GM19035 (cell line): ENCODE results near the gene SAT1.
A peak's percentile ranks its signal among the peaks of the same experiment; 100 is the strongest.
"Not testable (repeated sequence)": the region's sequence is repeated elsewhere in the genome, so short reads cannot be mapped to it uniquely, and the experiment has no call there.

ENCODE experiments used
- ATAC-seq: cut with Tn5 transposase; IDR thresholded peaks from one replicate; pipeline ENCODE4 v1.9.1; 2021; ENCODE audit not compliant: unreplicated experiment

Gene SAT1

DNA sequence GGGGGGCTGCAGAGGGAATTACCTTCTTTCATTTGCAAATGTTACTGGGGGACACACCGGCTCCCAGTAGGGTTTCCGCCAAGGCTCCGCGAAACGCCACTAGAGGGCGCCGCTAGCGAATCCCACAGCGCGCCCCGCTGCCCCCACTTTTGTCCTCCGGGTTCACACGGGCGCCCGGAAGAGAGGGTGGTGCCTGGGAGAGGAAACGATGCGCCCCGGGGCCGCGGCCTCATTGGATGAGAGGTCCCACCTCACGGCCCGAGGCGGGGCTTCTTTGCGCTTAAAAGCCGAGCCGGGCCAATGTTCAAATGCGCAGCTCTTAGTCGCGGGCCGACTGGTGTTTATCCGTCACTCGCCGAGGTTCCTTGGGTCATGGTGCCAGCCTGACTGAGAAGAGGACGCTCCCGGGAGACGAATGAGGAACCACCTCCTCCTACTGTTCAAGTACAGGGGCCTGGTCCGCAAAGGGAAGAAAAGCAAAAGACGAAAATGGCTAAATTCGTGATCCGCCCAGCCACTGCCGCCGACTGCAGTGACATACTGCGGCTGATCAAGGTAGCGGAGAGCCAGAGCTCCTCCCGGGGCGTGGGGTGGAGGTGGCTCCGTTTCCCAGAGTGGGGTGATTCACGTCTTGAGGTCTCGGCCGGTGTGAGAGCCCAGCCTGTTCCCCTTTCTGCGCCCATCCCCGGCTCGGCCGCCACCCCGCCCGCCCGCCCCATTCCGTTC lies at the start of gene SAT1:
Gene SAT1 (plus strand): TSS at position 311 of the 726 bp plus-strand sequence. CDS start 179 bp downstream, at position 490.
- ATAC-seq = peak; percentile 86

DNA sequence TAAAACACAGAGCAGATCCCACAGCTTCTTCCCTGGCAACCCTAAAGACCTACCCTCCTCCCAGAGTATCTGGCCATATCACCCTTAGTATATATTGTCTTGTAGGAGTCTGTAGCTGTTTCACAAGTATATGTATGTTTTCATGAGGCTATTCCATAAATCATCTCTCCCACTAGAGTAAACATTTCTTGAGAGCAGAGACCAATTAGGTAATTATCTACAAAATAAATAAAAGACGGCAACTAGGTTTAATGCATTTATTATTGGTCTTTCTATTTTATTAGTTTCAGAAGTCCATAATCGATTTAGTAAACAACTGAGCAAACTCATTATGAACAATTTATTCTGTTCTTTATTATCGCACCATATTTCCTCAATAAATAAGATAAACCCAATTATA lies 46.9 kb upstream of the SAT1 start:
- ATAC-seq = no peak

DNA sequence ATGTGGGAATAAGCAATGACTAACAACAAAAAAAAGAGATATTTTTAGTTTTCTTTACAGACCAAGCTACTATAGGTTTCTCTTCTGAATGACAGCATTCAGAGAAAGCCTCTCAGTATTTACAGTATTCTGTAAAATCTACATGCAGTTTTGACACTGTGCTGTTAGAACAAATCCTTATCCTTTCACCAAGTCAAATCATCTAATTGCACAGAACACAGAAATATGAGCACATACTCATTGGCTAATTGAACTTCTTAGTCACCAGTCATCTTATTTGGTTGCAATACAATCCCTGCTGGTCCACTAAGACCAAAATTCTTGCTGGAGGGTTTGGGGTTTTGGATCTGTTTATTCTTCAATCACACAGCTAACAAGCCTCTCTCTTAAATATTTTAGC lies 45.6 kb upstream of the SAT1 start:
- ATAC-seq = no peak

DNA sequence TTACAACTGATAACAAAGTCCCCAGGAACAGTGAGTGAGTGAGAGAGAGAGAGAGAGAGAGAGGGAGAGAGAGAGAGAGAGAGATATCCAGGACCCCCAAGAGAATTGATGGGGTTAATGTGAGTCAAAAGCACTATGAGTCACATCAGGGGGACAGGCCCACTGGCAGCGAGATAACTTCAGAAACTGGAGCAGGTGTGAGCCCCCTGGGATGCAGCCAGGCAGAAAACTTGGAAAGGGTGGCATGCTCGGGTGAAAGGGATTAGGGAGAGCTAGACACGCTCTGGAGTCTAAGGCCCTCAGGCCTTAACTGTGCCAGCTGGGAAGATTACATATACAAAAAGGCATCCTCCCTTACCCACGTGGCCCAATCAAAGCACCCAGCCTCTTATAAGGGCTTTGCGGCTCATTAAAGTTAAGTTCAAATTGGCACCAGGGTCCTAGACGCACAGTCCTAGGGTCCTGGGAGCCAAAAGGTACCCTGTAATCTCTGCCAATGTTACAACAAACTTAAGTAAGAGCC lies 40.7 kb upstream of the SAT1 start:
- ATAC-seq = no peak

DNA sequence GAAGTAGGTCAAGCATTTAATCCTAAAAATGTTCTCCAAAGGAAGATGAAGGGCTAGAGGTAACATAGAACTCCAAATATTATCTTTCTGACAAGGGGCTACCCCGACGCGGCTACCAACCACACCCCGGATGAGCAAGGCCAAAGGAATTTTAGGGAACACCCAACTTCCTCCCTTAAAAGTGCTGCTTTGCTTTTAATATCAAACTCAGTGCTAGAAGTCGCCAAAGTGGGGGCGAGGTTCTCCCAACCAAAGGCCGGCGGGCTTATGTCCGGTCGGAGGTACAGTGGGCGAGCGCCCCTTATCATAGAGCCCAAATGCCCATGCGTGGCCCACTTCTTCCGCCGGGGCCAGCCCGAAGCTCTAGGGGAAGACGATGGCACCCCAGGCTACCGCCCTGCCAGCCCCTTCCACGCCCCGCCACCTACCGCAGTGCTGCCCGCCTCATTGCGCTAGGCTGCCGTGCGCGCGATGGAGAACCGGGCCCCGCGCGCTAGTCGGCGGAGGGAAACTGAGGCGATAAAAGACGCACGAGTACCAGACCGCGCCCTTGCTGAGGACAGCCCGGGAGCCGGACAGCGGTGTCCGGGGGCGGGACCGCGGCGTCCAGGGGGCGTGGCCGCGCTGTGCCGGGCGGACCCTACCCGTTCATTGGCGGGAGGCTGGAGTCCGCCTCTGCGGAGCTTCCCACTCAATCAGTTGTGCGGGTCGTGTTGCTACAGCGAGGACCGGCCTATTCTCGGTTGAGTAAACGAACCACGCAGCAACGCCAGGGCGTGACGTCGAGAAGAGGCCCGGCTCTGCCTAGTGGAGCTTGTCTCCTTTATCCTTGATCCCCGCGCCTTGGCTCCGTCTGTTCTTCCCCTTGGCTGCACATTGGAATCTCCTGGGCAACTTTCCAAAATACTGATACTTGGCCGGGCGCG lies 40.0 kb upstream of the SAT1 start, which contains the start of gene ACOT9:
Gene ACOT9 (minus strand): TSS at position 580 of the 926 bp plus-strand sequence. CDS start 132 bp downstream, at position 448.
- ATAC-seq = peak; percentile 96

DNA sequence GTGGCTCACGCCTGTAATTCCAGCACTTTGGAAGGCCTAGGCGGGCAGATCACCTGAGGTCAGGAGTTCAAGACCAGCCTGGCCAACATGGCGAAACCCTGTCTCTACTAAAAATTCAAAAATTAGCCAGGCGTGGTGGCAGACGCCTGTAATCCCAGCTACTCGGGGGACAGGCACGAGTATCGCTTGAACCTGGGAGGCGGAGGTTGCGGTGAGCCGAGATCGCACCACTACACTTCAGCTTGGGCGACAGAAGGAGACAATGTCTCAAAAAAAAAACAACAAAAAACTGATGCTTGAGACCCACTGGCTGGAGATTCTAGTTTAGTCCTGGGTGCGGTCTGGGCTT lies 39.4 kb upstream of the SAT1 start:
- not testable (repeated sequence) for ATAC-seq

DNA sequence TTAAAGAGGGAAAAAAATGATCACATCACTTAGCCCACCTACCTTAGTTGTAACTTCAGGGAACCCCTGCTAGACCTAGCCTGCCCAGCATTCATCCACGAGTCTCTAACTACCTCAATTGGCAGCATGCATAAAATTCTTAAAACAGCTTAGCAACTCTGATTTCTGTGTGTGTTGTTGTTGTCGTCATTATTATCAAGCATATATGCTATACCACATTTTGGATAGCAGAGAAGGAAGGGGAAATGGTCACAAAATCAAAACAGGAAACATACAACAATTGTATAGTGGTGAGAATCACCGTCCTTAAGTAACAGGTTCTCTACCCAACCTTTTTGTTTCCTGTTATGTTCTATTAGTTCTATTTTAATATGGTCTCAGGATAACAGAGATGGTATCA lies 37.2 kb upstream of the SAT1 start:
- ATAC-seq = no peak

DNA sequence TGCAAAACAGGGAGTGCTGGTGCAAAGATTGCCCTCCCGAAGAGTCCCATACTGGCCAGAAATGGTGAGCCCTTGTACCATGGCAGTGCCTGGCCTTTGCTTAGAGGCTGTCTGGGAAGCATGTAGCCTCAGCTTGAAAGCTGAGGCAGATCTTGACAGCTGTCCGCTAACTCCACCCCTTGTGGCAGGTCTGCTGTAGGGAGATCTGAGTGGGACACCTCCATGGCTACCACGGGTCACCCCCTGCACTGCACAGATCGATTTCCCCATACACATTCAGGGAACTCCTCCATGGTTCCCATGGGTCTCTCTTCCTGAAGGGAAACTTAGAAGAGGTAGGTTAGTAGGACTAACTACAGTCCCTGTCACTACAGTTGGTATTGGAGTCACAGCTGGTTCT lies 33.8 kb upstream of the SAT1 start:
- no peak for ATAC-seq

DNA sequence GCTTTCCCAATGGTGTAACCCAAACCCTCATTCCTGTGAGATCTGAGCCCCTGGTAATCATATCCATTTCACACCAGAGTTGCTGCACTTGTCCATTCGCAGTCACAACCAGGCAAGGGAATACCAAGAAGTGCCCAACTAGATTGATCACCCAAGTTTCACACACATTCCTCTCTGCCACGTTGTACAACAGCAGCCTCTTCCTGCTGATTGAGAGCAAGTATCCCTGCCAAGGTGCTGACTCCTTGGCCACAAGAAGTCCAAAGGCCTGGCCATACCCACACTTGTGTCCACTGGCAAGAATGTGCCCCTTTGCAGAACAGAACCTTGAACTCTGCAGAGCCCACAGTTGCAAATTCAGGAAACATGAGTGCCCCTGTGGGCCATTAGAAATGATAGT lies 33.4 kb upstream of the SAT1 start:
- no peak for ATAC-seq

DNA sequence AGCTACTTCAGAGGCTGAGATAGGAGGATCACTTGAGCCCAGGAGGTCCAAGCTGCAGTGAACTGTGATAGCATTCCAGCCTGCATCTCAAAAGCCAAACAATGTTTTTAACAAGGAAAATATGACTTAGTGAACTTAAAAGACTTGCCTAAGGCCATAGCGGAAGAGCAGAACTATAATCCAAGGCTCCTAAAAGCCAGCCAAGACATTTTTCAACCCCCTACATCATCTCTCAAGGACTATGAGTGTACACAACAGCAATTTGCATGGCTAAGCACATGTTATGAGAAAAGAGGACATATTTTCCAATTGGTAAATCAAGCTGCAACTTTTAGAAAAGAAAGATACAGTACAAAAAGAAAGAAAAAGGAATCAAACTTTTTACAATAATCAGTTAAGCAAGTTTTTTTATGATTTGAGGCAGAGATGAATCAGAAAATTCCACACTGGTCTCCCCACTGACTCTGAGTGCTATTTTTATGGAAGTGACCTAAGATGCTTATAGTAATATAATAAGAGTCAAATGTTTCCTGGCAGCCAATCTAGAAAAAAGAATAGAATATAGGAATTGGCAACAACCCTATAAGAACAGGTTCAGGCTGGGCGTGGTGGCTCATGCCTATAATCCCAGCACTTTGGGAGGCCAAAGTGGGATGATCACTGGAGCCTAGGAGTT lies 30.1 kb upstream of the SAT1 start:
- no peak for ATAC-seq

DNA sequence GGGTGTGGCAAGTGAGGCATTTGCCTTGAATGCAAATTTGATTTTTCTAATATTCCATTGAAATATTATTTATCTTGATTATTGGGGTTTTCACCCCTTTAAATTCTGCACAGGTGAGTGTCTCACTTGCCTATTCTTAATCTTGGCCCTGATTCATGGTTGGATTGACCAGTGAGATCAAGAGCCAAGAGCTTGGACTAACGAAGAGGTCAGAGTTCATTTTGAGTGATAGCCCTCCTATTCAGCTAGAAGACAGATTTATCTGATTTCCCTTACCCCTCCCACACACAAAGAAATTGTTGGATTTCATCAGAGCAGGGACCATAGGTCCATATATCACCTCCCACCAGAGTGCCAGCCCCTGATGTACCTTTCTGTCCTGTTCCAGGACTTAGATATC lies 28.3 kb upstream of the SAT1 start:
- ATAC-seq = no peak

DNA sequence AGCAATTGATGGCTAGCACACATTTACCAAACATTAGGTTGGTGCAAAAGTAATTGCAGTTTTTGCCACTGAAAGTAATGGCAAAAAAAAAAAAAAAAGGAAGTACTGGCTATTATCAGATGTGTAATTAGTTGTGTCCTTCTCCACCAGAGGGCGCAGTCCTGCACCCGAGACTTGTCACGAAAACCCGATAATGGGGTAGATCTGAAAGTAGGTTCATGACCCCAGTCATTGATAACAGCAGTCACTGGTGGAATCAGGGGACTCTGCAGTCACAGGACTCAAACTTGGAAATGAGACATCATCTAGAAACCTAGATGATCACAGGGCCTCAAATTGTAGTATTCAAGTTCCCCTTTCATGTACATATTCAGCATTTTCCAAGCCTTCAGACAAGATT lies 26.8 kb upstream of the SAT1 start:
- ATAC-seq = peak; percentile 62

DNA sequence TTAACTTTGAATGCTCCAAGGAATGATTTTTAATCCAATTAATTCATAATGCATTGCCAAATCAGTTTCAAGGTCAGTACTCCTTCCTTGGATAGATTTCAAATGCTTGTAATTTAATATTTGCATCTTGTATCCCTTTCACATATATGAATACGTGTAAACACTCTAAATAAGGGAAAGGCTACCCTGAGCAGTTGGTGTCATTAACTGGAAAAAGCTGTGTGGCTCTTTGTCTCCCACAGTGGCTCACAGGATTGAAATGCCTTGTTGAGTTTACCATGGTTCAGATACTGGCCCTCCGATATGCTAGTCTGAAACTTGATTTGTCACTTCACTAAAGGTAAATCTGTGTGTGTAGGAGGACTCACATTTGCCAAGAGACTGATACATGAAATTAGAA lies 23.2 kb upstream of the SAT1 start:
- no peak for ATAC-seq

DNA sequence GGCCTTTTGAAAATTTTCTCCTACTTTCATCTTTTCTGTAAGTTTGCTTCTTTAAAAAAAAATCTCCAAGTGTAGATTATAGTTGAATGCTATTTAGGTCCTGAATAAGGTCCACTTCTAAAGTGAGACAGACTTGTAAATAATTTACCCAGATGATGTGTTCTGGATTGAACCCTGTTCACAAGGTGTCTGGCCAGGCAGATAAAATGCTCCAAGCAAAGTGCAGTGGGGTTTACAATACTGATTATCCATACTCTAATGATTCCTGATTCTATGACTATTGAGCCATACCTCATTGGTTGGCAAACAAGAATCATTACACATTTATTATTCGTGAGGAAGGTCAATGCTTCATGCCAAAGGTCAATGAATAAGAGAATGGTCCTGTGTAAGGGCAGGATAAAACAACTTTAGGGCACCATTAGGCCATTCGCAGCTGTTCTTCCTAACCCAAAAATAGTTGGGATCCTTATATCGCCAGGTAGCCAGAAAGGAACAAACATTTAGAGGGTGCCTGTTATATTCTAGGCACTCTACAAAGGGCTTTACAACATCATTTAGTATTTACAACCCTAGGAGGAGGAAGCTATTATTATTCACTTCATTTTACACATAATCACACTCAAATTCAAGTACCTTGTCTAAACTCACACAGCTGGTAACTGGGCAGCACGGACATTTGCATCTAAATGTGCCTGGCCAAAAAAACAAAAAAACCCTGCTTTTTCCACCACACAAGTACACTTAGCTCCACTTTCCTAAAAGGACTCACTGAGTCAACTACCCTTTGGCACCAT lies 18.6 kb upstream of the SAT1 start:
- no peak for ATAC-seq

DNA sequence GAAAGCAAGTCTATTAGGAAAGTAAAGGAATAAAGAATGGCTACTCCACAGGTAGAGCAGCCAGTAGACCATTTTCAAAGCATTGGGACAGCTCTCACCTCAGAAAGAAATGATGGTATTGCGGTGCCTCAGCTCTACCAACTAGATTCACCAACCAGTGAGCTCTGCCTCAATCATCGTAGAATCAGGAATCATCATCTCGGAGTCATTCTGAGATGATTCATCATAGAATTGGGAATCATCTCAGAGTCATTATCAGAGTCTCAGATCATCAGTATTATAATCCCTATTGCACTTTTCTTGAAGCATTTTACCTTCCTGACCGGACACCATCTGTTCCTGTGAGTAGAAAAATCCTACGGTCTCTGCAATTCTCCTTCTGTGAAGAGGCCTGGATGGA lies 17.5 kb upstream of the SAT1 start:
- no peak for ATAC-seq

DNA sequence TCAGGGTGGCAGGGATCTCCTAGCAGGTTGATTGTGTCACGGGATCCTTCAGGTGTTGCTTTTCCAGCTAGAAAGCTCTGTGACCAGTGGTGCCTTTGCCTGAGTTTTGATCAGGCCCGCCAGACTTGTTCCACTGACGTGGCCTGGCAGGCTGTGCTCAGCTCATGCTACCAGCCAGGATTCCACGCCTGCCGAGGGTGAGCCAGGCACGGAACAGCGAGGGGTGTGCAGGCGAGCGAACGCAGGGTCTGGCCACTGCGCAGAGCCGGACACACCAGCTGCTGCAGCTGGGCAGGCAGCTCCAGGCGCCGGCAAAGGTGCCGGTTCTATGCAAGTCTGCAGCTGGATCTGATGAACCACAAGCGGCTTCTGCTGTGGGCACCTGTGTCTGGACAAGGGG lies 17.1 kb upstream of the SAT1 start:
- no peak for ATAC-seq

DNA sequence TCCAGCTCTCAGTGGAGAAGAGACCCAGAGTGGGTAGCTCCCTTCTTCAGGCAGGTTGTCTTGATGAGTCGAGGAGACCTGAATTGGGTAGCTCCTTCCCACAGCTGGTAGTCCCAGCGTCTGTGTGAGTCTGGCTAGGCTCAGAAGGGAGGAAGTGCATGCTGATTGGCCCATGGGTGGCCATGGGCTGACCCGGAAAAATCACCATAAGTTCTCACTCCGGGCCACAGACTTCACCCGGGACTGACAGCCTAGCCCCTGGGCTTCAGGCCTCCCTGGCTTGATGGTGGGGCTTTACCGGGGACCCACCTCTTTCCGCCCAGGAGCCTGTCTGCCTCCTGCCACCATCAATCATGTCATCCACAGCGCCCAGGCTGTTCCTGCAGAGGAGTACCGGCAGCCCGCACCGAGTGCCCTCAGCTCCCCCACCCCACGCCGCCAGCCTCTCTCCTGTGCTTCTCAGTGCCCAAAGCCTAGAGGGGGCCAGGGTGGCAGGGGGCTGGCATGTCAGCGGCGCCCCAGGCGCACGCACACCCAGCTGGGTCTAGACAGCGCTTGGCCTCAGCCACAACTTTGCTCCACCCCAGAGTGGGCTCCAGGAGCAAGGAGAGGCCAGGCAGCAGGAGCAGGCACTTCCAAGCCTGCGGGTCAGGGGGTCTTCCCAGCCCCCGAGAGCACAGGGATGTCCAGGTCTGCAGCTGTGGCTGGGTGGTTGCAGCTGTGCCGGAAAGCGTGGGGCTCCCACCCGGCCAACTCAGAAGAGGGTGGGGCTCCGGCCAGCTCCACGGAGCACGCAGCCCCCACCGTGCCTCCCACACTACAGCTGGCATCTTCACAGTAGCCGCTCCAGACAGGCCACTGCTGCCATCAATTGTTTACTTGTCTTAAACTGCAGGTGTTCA lies 16.1 kb upstream of the SAT1 start:
- ATAC-seq = no peak

DNA sequence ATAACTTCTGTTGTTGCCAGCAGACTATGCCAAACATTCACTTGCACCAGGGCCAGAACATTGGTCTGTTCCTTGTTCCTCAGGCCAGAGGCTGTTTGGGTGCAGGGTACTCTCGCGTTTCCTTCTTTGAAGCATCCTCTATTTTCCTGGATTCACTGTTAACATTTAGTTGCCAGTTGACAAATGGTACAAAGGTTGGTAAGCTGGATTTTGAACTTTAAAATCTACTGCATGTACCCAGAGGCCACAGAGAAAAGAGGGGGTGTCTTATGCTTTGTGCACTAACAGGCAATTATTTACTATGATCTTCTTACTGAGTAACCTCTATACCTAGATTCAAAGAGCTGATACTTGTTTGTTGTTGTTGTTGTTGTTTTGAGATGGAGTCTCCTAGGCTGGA lies 12.8 kb upstream of the SAT1 start:
- ATAC-seq = no peak

DNA sequence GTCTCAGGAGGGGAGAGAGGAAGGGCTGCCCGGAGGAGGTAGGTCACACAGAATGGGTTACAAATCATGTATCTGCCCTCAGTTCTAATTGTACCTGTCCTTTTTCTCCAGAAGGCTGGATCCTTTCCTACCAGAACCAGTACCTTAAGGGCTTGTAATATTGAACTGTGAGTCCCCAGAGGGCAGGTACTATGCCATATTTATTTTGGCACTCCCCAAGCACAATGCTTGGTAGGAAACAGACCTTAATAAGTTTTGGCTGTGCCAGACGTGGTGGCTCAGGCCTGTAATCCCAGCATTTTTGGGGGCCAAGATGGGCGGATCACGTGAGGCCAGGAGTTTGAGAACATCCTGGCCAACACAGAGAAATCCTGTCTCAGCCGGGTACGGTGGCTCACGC lies 11.9 kb upstream of the SAT1 start:
- ATAC-seq = not testable (repeated sequence)
